GM10248 (cell line): ENCODE results near the gene ANKRD55.

Experiments
- CTCF ChIA-PET: fragments of 300-600 bp; sonication (Branson Sonifier 250); formaldehyde crosslinking; extraction: SDS; loops from one replicate; lab custom pipeline; 2021; ENCODE audit warnings: antibody characterized with exemption; lab: Yijun Ruan, JAX
- POLR2A ChIA-PET: fragments of 350-650 bp; sonication (Branson Sonifier 250); formaldehyde crosslinking; extraction: SDS; loops from one replicate; lab custom pipeline; 2020; ENCODE audit warnings: antibody characterized with exemption; lab: Yijun Ruan, JAX
- DNase-seq: peaks from one replicate; pipeline ENCODE4 v3.0.0; 2012; ENCODE audit errors: extremely low spot score
- TF ChIP-seq, protein P1 (sequence below): IDR thresholded peaks from 2 replicates; pipeline ENCODE4 v1.5.1; 2012; ENCODE audit warnings: mild to moderate bottlenecking, low read depth; ENCODE audit errors: extremely low read depth, missing control alignments, control extremely low read depth

The ANKRD55 gene

DNA sequence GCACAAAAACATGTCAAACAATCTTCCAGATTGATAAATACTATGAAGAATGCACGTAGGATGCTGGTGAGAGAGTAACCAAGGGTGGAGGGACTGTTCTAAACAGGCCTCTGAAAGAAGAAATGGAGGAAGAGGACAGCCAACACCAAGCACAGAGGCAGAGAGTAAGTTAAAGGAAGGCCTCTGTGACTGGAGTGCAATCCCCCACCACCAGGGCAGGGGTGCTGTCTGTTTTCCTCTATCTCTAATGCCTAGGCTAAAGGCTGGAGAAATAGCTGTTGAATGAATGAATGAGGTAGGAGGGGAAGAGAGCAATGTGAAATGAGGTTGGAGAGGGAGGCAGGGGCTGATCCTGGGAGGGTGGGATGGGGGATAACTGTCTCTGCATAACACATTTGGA, 88.9 kb downstream of the ANKRD55 start:
- TF ChIP-seq, protein P1, sequence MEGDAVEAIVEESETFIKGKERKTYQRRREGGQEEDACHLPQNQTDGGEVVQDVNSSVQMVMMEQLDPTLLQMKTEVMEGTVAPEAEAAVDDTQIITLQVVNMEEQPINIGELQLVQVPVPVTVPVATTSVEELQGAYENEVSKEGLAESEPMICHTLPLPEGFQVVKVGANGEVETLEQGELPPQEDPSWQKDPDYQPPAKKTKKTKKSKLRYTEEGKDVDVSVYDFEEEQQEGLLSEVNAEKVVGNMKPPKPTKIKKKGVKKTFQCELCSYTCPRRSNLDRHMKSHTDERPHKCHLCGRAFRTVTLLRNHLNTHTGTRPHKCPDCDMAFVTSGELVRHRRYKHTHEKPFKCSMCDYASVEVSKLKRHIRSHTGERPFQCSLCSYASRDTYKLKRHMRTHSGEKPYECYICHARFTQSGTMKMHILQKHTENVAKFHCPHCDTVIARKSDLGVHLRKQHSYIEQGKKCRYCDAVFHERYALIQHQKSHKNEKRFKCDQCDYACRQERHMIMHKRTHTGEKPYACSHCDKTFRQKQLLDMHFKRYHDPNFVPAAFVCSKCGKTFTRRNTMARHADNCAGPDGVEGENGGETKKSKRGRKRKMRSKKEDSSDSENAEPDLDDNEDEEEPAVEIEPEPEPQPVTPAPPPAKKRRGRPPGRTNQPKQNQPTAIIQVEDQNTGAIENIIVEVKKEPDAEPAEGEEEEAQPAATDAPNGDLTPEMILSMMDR, result no peak
- ChIA-PET CTCF (interaction anchor here (1.1 kb wide), 1 partner anchor 9 kb away, joined by 3 read pairs; no protein-coding TSS in a partner anchor), POLR2A (no interaction called here)
- DNase-seq, result no peak

DNA sequence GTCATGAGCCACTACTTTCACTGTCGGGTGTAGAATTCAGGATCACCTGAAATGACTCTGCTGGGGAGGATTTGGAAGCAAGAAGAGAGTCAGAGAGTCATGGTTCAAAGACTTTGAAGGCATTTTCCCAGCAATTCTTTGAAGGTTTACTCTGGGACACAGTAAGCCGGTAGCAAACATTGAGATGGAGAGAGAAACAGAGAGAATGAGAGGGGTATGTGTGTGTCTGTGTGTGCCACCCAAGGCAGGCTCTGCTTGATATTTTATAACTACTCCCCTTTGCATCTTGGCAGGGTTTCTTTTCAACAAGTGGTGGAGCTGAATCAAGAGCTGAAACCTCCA, 89.8 kb downstream of the ANKRD55 start:
- CTCF ChIA-PET, result no interaction called here
- POLR2A ChIA-PET, result no interaction called here
- TF ChIP-seq, protein P1, result no peak
- DNase-seq, result no peak

DNA sequence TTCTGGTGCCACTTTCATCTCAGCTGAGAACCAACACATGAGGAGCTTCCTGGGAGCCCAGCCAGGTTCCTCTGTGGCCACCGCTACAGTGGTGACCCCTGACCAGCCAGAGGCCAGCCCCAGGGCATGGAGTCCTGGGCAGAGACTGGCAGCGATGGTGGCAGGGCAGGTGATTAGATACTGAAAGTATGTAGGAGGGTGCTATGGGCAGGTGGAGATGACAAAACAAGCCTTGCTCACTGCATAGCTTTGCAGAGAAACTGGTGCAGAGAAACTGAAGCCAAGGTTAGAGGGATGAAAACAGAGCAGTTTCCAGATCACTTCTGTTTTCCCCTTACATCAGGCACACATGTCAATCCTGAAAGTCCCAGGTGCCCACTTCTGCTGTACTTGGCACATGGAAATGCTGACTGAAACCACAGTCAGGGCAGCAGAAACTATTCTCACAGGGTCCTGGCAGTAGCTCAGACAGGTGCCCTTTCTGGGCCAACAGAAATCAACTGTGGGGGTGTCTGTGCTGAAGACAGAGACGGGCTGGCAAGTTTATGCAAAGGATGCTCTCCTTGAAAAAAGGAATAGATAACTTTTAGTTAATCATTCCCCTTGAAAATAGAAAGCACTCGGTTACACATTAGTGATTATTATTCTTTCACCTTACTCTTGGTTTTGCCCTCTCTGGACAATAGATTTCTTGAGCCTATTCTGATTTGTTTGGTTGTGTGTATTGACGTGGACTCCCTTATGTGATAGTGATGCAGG, 90.3 kb downstream of the ANKRD55 start:
- ChIA-PET POLR2A (no interaction called here), CTCF (no interaction called here)
- peak; percentile 33 for DNase-seq
- TF ChIP-seq, protein P1, result no peak

DNA sequence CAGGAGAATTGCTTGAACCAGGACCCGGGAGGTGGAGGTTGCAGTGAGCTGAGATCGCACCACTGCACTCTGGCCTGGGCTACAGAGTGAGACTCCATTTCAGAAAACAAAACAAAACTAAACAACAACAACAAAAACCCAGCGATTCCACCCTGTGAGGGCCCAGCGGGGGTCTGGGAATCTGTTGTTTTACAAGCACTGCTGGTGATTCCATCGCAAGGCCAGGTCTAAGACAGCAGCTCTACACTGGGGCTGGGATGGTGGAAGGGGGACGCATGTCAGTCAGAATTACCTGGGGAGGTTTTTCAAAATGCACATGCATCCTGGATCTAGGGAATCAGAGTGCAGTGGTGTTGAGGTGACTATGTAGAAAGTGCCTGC, 90.9 kb downstream of the ANKRD55 start:
- POLR2A ChIA-PET, result no interaction called here
- CTCF ChIA-PET, result no interaction called here
- TF ChIP-seq, protein P1, result no peak
- DNase-seq, result no peak

DNA sequence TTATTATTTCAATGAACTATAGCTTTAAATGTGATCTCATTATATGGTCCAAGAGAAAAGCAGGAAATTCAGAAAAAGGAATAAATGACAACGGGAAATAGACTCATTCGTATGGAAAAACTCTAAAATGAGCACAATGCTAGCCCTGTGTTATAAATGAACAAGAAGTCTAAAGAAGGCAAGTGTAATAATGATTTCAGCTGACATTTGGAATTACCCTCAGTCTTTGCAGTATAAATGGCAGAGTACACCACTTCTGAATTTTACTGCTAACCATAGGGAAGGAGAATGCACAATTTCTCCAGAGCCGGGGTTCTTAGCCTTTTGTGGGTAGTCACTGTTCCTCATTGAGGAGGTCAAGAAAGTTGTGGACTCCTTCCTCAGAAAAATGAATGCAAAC, 93.1 kb downstream of the ANKRD55 start:
- ChIA-PET POLR2A (no interaction called here), CTCF (interaction anchor here (1.6 kb wide), 1 partner anchor 10 kb away, joined by 5 read pairs; no protein-coding TSS in a partner anchor)
- DNase-seq, result no peak
- TF ChIP-seq, protein P1, result no peak

DNA sequence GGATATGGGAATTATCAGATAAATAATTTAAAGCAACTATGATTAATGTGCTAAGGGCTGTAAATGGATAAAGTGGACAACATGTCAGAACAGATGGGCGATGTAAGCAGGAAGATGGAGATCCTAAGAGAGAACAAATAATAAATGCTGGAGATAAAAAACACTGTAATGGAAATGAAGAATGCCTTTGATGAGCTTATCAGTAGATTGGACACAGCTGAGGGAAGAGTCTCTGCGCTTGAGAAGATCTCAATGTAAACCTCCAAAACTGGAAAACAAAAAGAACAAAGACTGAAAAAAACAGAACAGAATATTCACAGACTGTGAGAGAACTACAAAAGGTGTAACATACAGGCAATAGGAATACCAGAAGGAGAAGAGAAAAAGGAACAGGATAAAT, 102.5 kb downstream of the ANKRD55 start:
- no peak for DNase-seq
- TF ChIP-seq, protein P1, result no peak
- ChIA-PET POLR2A (no interaction called here), CTCF (interaction anchor here (1.7 kb wide), 1 partner anchor 9 kb away, joined by 5 read pairs; no protein-coding TSS in a partner anchor)
